Calu3 (cell line): ENCODE data around the gene MOV10L1. TPM values are rescaled to one million over a fixed set of nuclear protein-coding genes. Genes with fewer than 3 reads are reported as not detected.

Experiments used
- BruUV-seq: library from RNA; stranded (reverse); fragments of 400-500 nt; replicated peaks from 2 replicates; lab custom pipeline; 2021; lab: Mats Ljungman, UMichigan
- CTCF ChIA-PET: fragments of 300-600 bp; sonication (Branson Sonifier 250); formaldehyde crosslinking; loops from one replicate; lab custom pipeline; 2022; ENCODE audit warnings: antibody characterized with exemption; lab: Charles Lee
- DNase-seq: peaks from one replicate; pipeline ENCODE4 v3.0.0; 2022
- H3K27ac Mint-ChIP-seq: one replicate; pipeline ENCODE4 v1.8.0; 2022; ENCODE audit warnings: mixed read lengths; ENCODE audit not compliant: unreplicated experiment
- H3K27me3 Mint-ChIP-seq: one replicate; pipeline ENCODE4 v1.8.0; 2022; ENCODE audit warnings: mixed read lengths; ENCODE audit not compliant: unreplicated experiment
- H3K36me3 Mint-ChIP-seq: one replicate; pipeline ENCODE4 v1.8.0; 2022; ENCODE audit warnings: mild to moderate bottlenecking, moderate library complexity, mixed read lengths; ENCODE audit not compliant: insufficient read depth, unreplicated experiment
- H3K4me1 Mint-ChIP-seq: one replicate; pipeline ENCODE4 v1.8.0; 2022; ENCODE audit warnings: mild to moderate bottlenecking, low read depth, mixed read lengths; ENCODE audit not compliant: unreplicated experiment
- H3K4me3 Mint-ChIP-seq: one replicate; pipeline ENCODE4 v1.8.0; 2022; ENCODE audit warnings: mild to moderate bottlenecking, low read depth, moderate library complexity, mixed read lengths; ENCODE audit not compliant: unreplicated experiment
- H3K9me3 Mint-ChIP-seq: one replicate; pipeline ENCODE4 v1.8.0; 2022; ENCODE audit warnings: low read depth, mixed read lengths; ENCODE audit not compliant: unreplicated experiment
- intact Hi-C: fragments of 100-400 bp; cut with micrococcal nuclease; formaldehyde crosslinking; loops from one replicate; pipeline ENCODE4 v1.10.0; 2022; ENCODE audit not compliant: unreplicated experiment
- total RNA-seq: library from RNA; stranded (reverse); gene quantifications from 2 replicates; pipeline ENCODE4 v1.2.3, GENCODE V29; 2022
- TF ChIP-seq, protein P1 (sequence below): fragments of 200-600 bp; IDR thresholded peaks from one replicate; pipeline ENCODE4 v1.8.0; 2022; ENCODE audit warnings: antibody characterized with exemption; ENCODE audit not compliant: unreplicated experiment

The MOV10L1 gene
- total RNA-seq, 1 experiment from 2014 or later = not detected

DNA sequence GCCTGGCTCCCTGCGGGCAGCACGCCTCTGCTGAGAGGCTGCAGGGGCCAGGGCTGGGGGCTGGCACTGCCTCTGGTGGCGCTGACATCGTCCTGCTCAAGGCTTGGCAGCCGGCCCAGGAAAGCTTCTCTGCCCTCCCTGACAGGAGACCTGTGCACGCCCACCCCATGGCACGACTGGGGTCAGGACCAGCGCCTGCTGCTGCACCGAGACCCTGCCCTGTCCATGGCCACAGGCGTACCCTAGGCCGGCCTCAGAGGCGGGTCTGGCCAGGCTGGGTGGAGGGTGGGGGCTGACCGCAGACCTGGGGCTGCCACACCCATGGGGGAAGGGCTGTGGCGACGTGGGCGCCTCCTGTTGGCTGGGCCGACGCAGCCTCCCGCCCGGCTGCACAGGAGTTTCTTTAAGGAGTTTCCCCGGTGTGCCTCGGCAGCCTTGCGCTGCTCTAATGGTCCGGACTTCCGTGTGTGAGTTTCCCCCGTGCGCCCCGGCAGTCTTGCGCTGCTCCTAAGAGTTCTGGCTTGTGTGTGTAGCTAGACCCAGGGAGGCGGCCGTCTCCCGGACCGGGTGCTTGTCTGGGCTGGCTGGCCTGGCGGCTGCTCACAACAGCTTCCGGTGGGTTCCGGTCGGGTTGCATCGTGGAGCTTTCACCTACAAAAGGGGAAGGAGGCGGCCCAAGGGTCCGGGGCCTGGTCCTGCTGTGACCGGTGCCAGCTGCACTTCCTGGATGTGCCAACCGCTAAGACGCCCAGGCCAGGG lies 100.6 kb downstream of the MOV10L1 start:
- no TSS peak for BruUV-seq
- no peaks in the 10 kb centered on the region for H3K9me3 Mint-ChIP-seq
- TF ChIP-seq, protein P1, sequence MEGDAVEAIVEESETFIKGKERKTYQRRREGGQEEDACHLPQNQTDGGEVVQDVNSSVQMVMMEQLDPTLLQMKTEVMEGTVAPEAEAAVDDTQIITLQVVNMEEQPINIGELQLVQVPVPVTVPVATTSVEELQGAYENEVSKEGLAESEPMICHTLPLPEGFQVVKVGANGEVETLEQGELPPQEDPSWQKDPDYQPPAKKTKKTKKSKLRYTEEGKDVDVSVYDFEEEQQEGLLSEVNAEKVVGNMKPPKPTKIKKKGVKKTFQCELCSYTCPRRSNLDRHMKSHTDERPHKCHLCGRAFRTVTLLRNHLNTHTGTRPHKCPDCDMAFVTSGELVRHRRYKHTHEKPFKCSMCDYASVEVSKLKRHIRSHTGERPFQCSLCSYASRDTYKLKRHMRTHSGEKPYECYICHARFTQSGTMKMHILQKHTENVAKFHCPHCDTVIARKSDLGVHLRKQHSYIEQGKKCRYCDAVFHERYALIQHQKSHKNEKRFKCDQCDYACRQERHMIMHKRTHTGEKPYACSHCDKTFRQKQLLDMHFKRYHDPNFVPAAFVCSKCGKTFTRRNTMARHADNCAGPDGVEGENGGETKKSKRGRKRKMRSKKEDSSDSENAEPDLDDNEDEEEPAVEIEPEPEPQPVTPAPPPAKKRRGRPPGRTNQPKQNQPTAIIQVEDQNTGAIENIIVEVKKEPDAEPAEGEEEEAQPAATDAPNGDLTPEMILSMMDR = peak; percentile 57
- peaks cover 49% of the 10 kb centered on the region for H3K36me3 Mint-ChIP-seq
- peak overlapping the region; percentile 85 for H3K27ac Mint-ChIP-seq
- intact Hi-C loops = no loop called here
- peak overlapping the region; percentile 71 for H3K4me3 Mint-ChIP-seq
- H3K4me1 Mint-ChIP-seq = peaks cover 14% of the 10 kb centered on the region
- CTCF ChIA-PET = interaction anchor here (0.7 to 1.4 kb wide), 3 partner anchors 18 to 41 kb away, joined by 4 to 9 read pairs (median 4); no protein-coding TSS in a partner anchor
- peak; percentile 80 for DNase-seq
- H3K27me3 Mint-ChIP-seq = no peaks in the 10 kb centered on the region

DNA sequence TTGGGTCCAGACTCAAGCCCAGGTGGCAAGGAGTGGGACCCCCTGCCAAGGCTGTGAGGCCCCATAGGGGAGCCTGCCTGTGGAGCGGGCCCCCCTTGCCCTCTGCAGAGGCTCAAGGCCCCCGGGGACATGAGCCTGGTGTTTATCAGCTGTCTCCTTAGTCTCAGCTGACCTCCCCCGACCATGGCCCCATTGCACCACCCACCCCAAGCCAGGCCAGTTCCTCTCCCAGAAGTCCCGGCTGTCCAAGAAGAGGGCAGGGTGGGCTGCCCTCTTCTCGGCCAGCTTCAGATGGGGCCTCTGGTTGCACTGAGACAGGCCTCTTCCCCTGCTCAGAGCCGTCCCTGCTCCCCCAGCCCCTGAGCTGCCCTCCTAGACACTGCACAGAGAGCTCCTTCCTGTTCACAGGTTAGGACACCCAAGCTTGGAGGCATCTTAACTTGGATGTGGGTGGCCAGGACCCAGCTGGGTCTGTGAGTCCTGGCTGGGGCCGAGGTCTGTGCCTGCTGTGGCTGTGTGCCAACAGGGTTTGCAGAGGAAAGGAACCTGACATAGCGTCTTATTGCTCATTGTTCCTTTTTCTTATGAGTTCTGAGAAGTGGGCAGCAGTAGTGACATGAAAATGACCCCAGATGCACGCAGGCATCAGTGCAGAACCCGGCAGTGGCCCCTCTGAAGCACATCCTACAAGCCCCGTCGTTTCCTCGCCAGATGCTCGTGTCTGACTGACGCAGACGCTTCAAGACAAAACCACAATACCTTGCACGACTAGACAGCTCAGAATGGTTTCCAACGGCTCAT lies 101.3 kb downstream of the MOV10L1 start:
- H3K4me3 Mint-ChIP-seq = peak overlapping the region; percentile 71
- no peaks in the 10 kb centered on the region for H3K9me3 Mint-ChIP-seq
- BruUV-seq = TSS peak; percentile 25
- CTCF ChIA-PET = interaction anchor here (1.4 kb wide), 2 partner anchors 17 to 42 kb away, joined by 4 to 9 read pairs; no protein-coding TSS in a partner anchor
- TF ChIP-seq, protein P1 = no peak
- peaks cover 14% of the 10 kb centered on the region for H3K4me1 Mint-ChIP-seq
- no peak for DNase-seq
- H3K27ac Mint-ChIP-seq = peak overlapping the region; percentile 85
- no peaks in the 10 kb centered on the region for H3K27me3 Mint-ChIP-seq
- H3K36me3 Mint-ChIP-seq = peaks cover 43% of the 10 kb centered on the region
- intact Hi-C loops = no loop called here

DNA sequence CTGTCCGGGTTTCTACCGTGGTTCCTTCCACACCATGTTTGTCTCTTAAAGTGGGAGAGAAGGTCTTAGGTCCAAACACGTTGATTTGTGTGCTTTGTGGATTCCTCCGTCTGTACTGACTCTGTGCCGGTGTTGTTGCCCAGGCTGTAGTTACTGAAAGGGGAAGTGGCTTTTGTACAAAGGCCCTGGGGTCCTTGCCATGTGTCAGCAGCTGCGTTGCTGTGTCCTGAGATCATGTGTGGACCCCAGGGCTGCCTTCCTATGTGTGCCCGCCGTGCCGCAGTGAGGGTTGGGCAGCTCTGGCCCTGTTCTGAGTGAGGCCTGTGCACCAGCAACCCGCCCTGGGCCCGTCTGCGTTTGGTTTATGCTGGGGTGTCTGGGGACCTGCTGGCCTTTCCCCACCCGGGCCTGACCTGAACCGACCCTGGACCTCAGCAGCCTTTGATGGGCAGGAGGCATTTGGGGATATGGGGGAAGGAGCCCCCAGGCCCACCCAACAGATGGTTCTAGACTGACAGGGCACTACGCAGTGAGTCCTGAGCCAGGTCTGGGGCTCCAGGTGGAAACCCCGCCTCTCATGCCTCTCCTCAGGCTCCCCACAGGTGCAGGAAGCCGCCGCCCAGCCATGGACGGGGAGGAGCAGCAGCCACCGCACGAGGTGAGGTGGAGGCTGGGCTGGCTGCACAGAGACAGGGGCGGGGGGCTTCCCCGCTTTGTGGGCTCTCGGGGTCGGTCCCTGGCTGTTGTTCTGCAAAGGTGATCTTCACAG lies 102.8 kb downstream of the MOV10L1 start:
- H3K9me3 Mint-ChIP-seq = no peaks in the 10 kb centered on the region
- H3K27ac Mint-ChIP-seq = no peak overlapping the region
- TF ChIP-seq, protein P1 = no peak
- peaks cover 36% of the 10 kb centered on the region for H3K36me3 Mint-ChIP-seq
- BruUV-seq = no TSS peak
- no peak overlapping the region for H3K4me3 Mint-ChIP-seq
- H3K4me1 Mint-ChIP-seq = peaks cover 14% of the 10 kb centered on the region
- DNase-seq = no peak
- CTCF ChIA-PET = no interaction called here
- no peaks in the 10 kb centered on the region for H3K27me3 Mint-ChIP-seq
- intact Hi-C loops = no loop called here

DNA sequence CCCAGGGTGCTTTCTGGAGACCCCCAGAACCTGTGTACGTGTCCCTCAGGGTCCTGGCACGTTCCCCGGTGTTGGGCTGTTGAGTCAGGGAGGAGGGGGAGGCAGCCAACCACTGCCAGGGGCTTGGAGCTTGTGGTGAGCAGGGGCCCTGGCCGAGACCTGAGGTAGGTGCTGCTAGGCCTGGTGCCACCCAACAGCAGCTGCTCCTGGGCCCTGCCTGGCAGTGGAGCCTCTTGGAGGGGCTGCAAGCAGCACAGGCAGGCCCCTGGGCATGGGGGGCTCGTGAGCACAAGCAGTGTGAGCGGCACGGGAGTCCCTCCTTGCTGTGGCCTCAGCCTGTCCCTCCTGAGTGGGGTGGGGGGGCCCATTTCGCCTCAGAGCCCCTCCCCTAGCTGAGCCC lies 103.8 kb downstream of the MOV10L1 start:
- CTCF ChIA-PET = no interaction called here
- Mint-ChIP-seq H3K4me1 (peaks cover 14% of the 10 kb centered on the region), H3K27ac (no peak overlapping the region), H3K27me3 (no peaks in the 10 kb centered on the region), H3K4me3 (no peak overlapping the region), H3K9me3 (no peaks in the 10 kb centered on the region), H3K36me3 (peaks cover 44% of the 10 kb centered on the region)
- intact Hi-C loops = no loop called here
- no TSS peak for BruUV-seq
- no peak for DNase-seq
- TF ChIP-seq, protein P1 = no peak
